Hematopoietic multipotent progenitor cell treated with erythropoietin and hydrocortisone succinate and interleukin-3 and kit ligand, for 8 days (in vitro differentiated cells): Measurements from ENCODE around the gene REPS1.

Source experiments
- DNase-seq: peaks from one replicate; pipeline ENCODE4 v3.0.0-alpha.2; 2015

The REPS1 gene

DNA sequence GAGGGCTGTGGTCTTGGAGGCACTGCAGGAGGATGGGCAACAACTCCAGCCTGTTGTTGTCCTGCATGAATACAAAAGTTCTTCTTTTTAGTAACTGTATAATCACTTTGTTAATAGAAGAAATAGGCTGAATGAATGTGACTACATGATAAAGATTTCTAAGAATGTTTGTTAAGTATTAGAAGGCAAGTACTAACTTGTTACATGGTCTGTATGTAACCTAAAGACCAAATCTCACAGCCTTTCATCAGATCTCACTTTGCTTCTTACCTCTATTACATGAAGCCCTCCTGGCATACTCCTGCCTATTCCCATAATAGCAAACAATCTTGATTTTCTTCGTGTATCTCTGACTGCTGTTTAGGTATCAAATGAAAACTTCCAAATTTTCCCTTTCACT lies 73.4 kb downstream of the REPS1 start:
- DNase-seq, result no peak

DNA sequence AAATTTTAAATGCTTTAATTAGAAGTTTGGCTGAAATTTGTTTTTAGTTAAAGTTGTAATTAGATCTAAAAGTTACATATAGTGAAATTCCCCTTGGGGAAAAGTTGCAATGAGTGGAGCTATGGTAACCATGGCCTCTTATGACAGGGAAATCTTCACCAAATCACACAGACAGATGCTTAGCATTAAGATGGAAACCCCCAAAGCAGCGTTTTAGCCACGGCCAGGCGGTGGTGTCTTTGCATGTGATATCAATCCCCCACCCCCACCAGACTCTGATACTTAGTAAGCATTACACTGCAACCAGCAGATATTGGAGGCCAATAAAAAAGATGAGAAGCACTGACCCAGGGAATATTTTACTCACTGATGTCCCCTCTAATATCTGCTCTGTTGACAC lies 75.7 kb downstream of the REPS1 start:
- DNase-seq, result no peak

DNA sequence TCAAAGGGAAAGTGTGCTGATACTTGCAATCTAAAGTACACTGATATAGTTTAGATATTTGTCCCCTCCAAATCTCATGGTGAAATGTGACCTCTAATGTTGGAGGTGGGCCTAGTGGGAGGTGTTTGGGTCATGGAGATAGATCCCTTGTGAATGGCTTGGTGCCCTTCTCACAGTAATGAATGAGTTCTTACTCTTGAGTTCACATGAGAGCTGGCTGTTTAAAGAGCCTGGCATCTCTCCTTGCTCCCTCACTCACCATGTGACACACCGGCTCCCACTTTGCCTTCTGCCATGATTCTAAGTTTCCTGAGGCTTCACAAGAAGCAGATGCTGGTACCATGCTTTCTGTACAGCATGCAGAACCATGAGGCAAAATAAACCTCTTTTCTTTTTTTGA lies 78.1 kb downstream of the REPS1 start:
- no peak for DNase-seq

DNA sequence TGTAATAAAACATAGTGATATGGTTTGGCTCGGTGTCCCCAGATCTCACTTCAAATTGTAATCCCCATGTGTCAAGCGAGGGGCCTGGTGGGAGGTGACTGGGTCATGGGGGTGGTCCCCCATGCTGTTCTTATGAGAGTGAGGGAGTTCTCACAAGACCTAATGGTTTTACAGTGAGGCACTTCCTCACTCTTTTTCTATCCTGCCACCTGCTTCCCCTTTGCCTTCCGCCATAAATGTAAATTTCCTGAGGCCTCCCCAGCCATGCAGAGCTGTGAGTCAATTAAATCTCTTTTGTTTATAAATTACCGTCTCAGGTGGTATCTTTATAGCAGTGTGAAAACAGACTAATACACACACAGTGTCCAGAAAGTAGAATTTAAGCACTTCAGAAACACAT lies 78.5 kb downstream of the REPS1 start:
- DNase-seq, result no peak

DNA sequence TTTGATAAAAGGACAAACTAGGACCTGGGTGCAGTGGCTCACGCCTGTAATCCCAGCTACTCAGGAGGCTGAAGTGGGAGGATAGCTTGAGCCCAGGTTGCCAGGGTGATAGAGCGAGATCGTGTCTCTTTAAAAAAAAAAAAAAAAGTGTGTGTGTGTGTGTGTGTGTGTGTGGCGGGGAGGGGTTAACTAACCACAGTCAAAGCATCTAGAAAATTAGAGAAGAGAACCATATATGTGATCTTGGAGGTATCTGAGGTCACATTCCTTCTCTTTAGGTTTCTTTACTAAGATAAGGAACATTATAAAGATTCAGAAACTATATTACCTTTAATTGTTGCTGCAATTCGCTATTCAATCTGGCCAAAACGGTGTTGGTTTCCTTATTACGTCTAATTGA lies 80.9 kb downstream of the REPS1 start:
- DNase-seq, result no peak

DNA sequence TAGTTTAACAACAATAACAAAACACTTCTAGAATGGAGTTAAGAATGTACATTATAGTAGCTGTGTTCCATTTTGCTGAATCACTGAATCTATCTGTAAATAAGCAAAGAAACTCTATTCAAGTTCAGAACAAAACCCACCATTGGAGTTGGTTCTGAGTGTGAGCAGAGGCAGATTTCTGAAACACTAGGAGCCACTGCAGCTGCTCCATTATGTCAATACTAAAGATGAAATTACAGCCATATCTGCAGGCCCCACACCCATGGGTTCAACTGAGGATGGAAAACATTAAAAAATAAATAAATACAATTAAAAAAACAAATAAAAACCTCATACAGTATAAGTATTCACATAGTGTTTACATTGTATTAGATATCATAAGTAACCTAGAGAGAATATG lies 91.0 kb downstream of the REPS1 start:
- DNase-seq, result no peak

DNA sequence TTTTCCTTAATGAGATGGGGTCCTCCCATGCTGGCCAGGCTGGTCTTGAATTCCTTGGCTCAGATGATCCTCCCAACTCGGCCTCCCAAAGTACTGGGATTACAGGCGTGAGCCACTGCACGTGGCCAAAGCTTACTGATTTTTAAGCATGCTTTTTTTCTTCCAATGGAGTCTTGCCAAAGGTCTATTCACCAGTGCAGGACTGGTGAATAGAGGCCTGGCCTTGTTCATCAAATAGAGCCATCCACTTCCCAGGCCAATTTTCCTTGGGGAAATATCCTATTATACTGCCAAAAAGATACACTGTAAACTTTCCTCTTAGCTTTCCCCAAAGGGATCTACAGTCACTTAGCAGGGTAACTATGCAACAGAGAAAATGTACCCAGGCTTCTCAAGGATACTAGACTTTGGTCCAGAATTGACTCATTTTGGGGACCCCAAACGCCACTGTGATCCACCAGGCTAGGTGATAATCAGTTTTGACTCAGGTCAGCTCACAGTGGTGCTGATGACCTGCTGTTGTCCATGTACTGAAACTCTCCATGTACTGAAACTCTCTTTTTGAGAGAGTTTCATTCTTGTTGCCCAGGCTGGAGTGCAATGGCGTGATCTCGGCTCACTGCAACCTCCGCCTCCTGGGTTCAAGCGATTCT lies 91.8 kb downstream of the REPS1 start:
- DNase-seq, result no peak

DNA sequence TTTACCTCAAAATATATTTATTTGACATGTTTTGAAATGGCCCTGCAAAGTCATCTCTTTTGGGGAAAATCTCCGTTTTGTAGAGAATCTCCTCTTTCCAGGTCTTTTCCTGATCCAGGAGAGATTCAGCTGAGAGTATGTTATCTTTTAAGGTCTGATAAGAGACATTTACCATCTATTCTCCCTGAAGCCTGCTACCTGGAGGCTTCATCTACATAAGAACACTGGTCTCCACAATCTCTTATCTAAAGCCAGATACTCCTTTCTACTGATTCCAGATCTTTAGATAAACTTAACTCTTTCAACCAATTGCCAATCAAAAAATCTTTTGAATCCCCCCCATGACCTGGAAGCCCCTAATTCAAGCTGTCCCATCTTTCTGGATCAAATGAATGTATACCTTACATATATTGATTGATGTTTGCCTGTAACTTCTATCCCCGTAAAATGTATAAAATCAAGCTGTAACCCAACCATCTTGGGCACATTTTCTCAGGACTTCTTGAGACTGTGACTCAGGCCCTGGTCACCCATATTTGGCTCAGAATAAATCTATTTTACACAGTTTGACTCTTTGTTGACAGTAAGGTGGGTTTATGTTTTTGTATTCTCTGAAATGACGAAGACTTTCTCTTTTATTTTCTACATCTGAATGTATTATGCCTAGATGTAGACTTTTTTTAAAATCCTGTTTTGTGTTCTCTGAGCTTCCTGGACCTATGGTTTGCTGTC lies 96.6 kb downstream of the REPS1 start:
- no peak for DNase-seq

DNA sequence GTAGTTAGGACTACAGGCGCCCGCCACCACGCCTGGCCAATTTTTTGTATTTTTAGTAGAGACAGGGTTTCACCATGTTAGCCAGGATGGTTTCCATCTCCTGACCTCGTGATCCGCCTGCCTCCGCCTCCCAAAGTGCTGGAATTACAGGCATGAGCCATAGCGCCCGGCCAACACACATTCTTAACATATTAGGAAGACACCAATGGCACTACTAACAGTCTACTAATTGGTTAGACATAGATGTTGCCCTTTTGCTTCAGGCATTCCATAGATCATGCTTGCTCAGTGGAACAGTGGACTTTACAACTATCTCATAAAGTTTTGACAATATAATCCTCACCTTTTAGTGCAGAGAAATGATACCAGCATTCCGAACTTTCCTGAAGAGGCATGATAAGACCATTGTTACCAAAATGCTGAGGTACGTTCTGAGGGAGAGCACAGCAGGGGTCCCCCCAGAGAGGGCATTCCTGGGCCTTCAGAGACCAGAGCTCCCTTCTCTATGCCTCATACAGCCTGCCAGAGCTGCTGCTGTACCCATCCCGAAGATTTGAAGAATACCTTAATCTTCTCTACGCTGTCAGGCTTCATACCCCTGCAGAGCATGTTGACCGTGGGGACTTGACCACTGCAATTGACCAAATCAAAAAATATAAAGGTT lies 102.8 kb downstream of the REPS1 start:
- DNase-seq, result no peak

DNA sequence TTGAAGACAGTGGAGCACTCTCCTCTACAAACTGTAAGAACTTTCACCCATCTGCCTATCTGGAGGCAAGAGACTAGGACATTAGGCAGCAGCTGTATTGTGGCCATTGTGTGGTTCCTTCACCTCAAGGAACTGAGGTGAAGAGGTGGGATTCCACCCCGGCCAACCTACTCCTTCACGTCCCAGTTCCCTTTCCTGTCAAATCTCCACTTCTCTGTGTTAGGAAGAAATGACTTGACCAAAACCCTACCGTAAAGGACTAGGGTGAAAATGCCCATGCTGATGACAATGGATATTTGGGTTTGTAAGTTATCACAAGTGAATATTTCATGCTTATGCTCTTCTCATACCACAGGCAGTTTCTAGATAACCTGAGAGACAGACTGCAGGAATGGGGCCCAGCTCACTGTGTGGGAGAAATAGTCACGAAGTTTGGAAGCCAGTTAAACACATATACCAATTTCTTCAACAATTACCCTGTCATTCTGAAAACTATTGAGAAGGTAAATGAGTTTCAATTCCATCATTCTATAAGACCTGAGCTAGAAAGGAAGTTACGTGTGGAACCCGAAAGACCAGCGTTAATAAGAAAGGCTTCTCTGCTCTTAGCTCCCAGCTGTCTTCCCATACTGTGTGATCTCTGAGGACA lies 105.6 kb downstream of the REPS1 start:
- no peak for DNase-seq

DNA sequence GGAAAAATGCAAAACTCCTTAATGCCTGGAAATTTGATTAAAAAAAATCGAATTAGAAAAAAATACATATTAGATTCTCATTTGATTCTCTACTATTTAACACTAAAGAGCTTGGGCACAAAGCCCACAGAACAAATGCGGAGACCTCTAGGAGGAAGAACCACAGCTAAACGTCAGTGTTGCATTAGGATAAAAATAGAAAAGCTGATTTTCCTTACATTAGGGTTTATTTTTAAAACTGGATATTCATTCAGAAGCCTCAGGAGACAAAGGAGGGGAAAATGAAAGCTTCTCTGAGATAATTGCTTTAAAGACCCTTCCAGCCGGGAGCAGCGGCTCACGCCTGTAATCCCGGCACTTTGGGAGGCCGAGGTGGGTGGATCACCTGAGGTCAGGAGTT lies 114.9 kb downstream of the REPS1 start:
- DNase-seq, result no peak

DNA sequence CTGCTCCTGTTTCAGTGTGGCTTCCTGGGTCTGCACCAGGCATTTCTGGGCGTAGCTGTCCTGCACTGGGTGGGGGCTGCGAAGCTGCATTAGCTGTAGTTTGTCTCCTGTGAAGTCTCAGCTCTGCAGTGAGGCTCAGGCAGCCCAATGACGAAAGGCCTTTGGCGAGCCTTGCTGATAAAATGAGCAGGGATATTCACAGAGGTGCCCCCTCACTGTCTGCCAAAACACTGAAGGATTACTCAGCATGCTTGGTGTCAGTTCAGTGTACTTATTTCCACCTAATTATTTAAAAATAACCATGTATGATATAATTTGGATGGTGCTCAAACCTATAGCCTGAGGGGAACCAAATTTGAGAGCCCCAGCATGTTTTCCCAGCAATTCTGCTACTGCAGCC lies 118.7 kb downstream of the REPS1 start:
- no peak for DNase-seq

DNA sequence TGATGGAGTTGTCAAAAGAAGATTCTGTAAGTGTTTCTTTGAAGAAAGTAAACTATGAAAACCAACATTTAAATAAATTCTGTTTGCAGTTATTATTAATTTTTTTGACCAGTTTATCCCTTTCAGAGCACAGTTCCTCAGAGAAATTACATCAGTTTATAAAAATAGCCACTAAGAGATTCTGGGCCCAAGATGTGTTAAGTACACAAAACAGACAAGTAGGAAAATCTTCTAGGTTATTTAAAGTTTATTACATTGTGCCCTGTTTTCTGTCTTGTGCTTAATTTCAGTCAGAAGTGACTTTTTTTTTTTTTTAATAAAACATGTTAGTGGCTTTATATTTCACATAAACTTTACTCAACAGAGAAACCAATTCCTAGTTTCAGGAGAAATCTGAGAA lies 119.9 kb downstream of the REPS1 start:
- DNase-seq, result no peak

DNA sequence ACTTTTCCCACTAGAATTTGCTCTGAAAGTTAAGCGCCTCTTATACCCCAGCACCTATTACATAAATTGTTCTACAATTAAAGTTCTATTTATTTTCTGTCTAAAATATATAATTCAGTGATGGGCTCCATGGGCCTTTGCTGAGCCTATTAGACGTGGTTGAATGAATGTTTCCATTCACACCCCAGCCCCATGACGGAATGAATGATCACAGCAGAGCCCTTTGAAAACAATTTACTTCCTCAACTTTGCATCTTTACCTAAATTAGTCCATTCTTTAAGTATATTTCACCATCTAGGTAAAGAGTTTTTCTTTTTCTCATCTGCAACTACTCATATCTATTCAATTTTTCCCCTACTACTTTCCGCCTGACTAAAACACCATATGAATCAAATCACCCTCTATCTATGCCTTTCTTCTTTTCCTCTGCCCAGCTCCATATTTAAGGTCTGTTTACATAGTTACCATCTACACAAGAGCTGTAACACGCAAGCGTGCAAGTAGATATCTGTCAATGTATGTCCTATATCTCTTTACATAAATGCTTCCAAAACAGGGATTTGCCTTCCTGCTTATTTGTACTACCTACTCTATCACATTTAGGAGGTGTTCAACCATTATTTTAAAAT lies 122.5 kb downstream of the REPS1 start:
- DNase-seq, result no peak

DNA sequence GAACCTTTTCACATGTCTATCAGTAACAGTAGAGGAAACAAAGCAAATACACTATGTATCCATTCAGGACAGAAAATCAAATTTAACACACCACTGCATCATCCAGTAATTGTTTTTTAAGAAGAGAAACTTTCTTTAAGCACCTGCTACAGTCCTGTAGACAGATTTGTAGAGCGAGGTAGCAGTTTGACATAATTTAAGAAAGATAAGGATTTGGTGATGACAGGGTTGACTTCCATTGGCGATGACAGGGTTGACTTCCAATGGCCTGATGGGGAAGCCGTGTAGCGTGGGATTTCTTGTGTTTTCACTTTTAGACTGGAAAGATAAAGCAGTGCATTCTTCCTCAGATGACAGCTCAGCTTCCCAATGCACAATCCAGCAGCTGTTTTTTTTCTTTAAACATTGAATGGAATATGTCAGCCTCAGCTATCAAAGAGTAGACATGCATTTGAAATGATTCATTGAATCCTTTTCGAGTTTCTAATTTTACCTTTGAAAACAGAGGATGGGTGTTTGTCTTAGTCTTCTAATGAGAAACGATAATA lies 123.6 kb downstream of the REPS1 start:
- DNase-seq, result no peak

DNA sequence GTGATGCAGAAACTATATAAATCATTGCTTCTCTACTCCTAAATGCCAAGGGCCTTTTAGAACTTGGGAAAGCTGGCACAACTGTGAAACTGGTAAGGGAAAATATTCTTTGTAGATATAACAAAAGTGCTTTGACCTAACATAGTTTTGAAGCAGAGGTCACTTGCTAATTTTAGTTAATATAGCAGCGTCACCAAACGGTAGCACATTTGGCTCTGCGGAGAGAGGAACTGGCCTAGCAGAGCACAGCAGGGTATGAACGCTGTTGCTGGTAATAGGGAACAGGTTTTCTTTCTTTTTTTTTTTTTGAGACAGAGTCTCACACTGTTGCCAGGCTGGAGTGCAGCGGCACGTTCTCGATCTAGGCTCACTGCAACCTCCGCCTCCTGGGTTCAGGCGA lies 124.7 kb downstream of the REPS1 start:
- no peak for DNase-seq

DNA sequence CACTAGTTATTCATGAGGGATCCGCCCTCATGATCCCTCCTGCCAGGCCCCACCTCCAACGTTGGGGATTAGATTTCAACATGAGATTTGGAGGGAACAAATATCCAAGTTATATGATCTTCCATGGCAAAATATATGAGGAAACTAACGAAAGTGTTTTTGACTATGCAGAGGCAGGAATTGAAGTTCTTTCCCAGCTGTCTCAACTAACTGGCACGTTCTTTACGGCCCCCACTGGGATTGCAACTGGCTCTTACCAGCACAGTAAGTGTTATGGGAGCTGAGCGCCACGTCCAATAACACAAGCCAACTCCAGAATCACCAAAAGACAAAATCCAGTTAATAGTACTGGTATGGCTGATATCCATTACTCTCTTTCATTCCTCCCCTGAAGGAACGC lies 125.6 kb downstream of the REPS1 start:
- no peak for DNase-seq

DNA sequence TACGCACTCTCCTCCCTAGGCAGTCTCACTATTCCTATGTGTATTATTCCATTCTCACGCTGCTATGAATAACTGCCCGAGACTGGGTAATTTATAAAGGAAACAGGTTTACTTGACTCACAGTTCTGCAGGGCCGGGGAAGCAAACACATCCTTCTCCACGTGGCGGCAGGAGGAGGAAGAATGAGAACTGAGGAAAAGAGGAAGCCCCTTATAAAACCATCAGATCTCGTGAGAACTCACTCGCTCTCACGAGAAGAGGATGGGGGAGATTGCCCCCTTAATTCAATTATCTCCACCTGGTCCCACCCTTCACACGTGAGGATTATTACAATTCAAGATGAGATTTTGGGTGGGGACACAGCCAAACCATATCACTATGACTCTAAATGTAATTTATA lies 130.3 kb downstream of the REPS1 start:
- no peak for DNase-seq

DNA sequence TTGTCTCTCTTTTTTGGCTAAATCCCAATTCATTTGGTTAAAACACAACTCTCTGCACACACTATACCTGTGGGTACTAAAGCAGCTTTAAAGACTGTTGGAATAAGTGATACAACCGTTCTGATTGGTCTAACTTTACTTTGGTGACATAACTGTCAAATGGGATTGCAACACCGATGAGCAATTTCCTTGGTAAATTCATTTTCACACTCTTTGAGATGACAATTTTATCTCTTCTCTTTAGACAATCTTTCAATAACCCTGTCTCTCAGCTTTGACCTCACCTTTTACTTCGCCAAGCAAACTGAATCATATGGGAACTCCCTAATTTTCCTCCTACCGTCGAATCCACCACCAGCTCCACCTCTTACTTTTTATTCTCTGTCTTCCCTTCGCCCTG lies 131.4 kb downstream of the REPS1 start:
- no peak for DNase-seq
